ENCODE results near the gene RAD23B. TPM values are rescaled to one million over a fixed set of nuclear protein-coding genes. Genes with fewer than 3 reads are reported as not detected.

Gene RAD23B
- total RNA-seq, 4 donors from 2014 or later: 45.7 to 57.4 (median 50.5) TPM

- no peak overlapping the region for H3K4me3 ChIP-seq
- DNase-seq: no peak
- H3K27ac ChIP-seq: no peak overlapping the region
- H3K36me3 ChIP-seq: peaks cover 0 to 58% (median 0%) of the 10 kb centered on the region in 3 donors
- no peaks in the 10 kb centered on the region for H3K9me3 ChIP-seq
- TF ChIP-seq CTCF (IDR thresholded peaks at IDR 0.05) (no peak), POLR2A (IDR thresholded peaks at IDR 0.05) (no peak)
- no peaks in the 10 kb centered on the region for H3K4me1 ChIP-seq
- H3K27me3 ChIP-seq: no peaks in the 10 kb centered on the region
Observed at GRCh38 chr9:107333363-107333762, 50.3 kb downstream of the RAD23B start.

- no peaks in the 10 kb centered on the region for H3K27me3 ChIP-seq
- peaks cover 0 to 56% (median 0%) of the 10 kb centered on the region in 3 donors for H3K36me3 ChIP-seq
- H3K4me3 ChIP-seq: no peak overlapping the region
- H3K27ac ChIP-seq: no peak overlapping the region
- H3K4me1 ChIP-seq: no peaks in the 10 kb centered on the region
- H3K9me3 ChIP-seq: no peaks in the 10 kb centered on the region
- TF ChIP-seq CTCF (IDR thresholded peaks at IDR 0.05): no peak
- no peak for TF ChIP-seq POLR2A (IDR thresholded peaks at IDR 0.05)
- DNase-seq: no peak
Observed at GRCh38 chr9:107334103-107334776, 51.2 kb downstream of the RAD23B start.

GRCh38 chr9:107335331-107335730, 52.3 kb downstream of the RAD23B start:
- H3K4me3 ChIP-seq: no peak overlapping the region
- H3K36me3 ChIP-seq: peaks cover 0 to 45% (median 0%) of the 10 kb centered on the region in 3 donors
- no peaks in the 10 kb centered on the region for H3K4me1 ChIP-seq
- H3K9me3 ChIP-seq: no peaks in the 10 kb centered on the region
- no peak for DNase-seq
- no peak overlapping the region for H3K27ac ChIP-seq
- no peaks in the 10 kb centered on the region for H3K27me3 ChIP-seq
- no peak for TF ChIP-seq POLR2A (IDR thresholded peaks at IDR 0.05)
- no peak for TF ChIP-seq CTCF (IDR thresholded peaks at IDR 0.05)

- H3K27ac ChIP-seq: no peak overlapping the region
- no peak for DNase-seq
- H3K27me3 ChIP-seq: no peaks in the 10 kb centered on the region
Observed at GRCh38 chr9:107336718-107337360, 53.8 kb downstream of the RAD23B start.

More at GRCh38 chr9:107336718-107337360, 53.8 kb downstream of the RAD23B start:
- peaks cover 0 to 30% (median 0%) of the 10 kb centered on the region in 3 donors for H3K36me3 ChIP-seq
- no peak for TF ChIP-seq POLR2A (IDR thresholded peaks at IDR 0.05)
- TF ChIP-seq CTCF (IDR thresholded peaks at IDR 0.05): no peak
- H3K9me3 ChIP-seq: no peaks in the 10 kb centered on the region
- peaks cover 0 to 5% (median 0%) of the 10 kb centered on the region in 4 donors for H3K4me1 ChIP-seq
- no peak overlapping the region for H3K4me3 ChIP-seq

Data from Peyer's patch (tissue), 4 donors.